Activated CD4-positive, alpha-beta T cell treated with anti-CD3 and anti-CD28 coated beads, Interleukin-2, Interleukin-6, amounts not matched to agents 100 ng/mL and 50 ng/mL, durations not matched to agents 16 hours and 8 hours (primary cell): Measurements from ENCODE around the gene SYNC.
"Not testable (repeated sequence)": the region's sequence is repeated elsewhere in the genome, so short reads cannot be mapped to it uniquely, and the experiment has no call there.

ENCODE experiments used
- DNase-seq: peaks from one replicate; pipeline ENCODE4 v3.0.0-alpha.2; 2020

Gene SYNC

DNA sequence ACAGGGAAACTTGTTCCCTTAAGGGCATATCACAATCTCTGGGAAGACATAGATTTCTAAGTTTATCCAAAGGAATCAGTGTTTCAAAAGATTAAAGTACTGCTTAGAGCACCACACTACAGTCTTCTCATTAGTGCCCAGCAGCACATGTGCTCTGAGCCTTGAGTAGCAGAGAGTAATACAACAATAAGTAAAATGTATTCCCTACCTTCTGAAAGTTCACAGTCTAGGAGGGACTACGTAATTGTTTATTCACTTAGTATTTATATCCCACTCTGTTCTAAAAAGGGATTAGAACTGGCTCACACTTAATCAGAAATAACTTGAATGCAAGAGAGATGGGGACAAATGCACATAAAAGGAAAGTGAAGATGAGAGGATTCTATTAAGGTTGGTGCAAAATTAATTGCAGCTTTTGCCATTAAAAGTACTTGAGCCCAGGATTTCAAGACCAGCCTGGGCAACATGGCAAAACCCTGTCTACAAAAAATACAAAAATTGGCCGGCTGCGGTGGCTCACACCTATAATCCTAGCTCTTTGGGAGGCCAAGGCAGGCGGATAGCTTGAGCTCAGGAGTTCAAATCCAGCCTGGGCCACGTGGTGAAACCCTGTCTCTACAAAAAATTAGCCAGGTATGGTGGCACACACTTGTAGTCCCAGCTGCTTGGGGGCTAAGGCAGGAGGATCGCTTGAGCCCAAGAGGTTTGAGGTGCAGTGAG is 9.0 kb downstream of the SYNC start:
- no peak for DNase-seq

DNA sequence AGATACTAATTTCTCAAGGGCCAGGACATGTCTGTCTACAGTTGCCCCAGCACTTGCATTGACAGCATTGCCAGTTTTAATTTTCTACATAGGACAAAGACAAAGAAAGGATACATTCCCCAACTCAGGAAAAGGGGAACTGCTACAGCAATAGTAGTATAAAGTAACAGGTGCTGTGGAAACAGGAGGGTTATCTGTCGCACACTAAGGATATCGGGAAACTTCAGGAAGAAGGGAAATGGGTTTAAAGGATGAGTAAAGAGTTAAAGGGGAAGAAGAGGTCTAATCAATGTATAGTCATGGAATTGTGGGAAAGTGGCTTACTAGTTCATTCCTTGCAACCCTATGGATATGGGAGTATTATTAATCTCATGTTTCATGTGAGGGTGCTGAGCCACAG is 16.2 kb downstream of the SYNC start:
- no peak for DNase-seq

DNA sequence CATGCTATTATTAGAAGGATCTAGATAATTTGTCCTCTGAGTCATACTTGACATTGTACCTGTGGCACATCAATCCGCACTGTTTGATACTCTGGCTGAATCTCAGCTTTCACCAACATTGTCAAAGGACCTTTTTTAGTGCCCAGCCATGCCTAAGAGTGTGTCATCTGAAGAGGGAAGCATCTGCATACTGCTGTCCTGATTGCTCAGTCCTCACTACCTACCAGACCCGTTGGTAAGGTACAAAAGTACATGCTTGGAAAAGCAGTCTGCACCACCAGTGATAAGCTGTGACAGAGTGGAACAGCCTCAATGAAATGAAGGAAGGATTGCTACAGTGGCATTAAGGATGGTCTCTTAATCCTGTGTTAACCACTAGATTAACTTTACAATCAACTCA is 17.1 kb downstream of the SYNC start:
- DNase-seq: no peak

DNA sequence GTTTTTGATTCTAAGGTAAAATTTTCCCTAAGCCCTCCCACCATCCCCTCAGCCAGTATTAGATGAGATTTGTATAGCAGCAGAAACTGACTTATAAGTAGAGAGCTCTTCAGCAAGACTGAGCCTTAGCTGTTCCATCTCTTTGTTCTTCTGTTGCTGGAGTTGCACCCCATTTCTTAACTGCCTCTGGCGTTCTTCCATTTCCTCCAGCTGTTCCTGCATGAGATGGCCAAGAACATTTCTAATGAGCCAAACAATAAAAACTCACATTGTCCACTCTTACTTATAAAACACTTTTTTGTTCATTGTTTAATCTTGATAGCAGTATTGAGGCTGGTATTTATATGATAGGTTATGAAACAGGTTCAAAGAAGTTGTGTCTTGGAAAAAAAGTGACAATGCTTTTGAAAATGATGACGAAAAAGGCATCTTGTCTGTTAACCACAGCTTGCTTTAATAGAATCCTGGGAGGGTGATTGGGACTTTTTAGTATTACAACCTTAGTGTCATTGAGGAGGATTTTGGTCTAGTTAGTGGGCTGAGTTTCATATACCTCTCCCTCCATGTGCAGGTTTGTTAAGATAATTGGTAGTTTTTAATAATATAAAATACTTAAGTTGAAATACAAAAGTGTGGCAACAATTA is 18.3 kb downstream of the SYNC start:
- no peak for DNase-seq

DNA sequence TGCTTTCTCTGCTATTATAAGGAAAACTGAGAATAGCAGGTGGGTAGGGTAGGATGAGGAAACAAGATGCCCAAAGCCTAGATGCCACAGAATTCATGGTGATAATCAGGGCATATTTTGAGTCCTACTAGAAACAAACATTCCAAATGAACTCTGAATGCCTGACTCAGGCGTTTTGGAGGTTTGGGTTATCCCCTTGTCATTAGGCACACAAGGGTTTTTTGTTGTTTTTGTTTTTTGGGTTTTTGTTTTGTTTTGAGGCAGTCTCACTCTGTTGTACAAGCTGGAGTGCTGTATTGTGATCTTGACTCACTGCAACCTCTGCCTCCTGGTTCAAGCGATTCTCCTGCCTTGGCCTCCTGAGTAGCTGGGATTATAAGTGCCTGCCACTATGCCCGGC is 19.2 kb downstream of the SYNC start:
- no peak for DNase-seq

DNA sequence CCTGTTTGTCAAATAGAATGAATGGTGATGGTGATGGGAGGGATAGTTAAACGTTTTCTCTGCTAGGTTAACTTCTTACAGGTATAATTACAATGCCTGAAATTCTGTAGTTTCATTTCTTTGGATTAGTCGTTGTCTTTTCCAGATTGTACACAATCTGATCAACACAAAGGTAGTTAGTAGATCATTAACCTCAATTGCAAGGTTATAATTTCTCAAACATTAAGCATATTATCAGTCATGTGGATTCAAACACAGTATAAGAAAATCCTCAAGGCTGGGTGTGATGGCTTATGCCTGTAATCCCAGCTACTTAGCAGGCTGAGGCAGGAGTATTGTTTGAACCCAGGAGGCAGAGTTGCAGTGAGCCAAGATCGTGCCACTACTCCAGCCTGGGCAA is 20.6 kb downstream of the SYNC start:
- DNase-seq: no peak

DNA sequence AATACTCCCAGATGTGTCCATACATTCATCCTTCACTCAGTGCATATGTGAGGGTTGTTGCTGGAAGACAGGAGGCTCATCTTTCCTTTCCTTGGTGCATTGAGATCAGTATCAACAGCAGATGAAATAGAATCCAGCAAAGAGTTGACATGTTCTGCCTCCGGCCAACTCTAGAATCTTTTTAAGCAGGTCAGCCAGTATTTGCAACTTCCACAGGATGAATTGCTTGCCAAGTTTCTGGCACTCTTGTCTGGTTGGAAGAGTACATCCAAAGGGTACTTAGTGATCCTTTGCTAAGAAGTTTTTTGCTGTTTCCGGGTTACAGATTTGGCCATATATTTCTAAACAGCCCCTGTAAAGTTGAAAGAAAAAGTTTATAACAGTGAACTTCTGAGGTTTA is 21.1 kb downstream of the SYNC start:
- no peak for DNase-seq

DNA sequence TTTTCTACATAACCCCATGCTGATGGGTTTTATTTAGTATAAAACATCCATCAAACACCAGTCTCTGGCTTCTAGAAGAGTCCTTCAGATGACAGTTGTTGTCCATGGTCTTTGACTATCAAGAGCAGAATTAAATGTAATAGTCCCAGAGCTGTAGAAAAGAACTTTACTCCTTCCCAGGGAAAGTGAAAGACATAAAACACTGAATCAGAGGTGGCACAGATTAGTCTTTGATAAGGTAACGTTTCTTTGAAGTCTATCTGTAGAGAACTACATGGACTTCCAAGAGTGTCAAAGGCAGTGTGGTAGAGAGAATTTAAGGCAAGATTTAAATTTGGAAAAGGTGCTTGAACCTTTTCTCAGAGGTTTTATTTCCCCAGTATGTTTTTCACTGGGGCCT is 21.9 kb downstream of the SYNC start:
- DNase-seq: no peak

DNA sequence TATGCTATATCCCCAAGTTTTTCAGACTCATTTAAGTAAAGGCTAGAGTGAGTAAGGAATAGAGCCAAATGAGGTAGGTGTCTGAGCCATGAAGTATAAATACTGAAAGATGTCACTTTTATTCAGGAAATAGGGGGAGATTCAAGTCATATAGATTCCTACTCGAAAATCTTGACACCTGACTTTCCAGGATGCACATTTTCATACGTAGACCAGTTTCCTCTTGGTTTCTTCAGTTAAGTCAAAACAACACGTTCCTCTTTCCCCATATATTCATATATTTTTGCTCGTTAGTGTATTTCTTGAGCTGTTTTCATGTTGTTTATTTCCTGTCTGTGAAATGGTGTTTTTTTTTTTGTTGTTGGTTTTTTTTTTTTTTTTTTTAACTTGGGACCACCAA is 22.6 kb downstream of the SYNC start:
- not testable (repeated sequence) for DNase-seq

DNA sequence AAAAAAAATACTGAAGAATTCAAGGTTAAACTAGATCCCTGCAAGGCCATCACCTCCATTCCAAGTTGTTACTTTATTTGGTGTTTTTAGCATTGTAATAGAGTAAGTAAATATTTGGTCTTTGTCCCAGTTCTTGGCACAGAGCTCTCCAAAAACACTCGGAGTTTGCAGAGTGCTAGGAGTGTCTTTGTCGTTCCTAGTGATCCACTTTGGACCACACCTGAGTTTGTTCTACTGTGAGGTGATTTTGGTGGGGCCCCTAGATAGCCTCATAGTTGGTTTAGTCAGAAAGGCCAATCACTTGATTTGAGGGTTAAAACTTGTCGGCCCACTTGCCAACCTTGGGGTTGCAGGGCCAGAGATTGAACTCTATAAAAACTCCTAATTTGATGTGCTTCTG is 25.6 kb downstream of the SYNC start:
- DNase-seq: no peak

DNA sequence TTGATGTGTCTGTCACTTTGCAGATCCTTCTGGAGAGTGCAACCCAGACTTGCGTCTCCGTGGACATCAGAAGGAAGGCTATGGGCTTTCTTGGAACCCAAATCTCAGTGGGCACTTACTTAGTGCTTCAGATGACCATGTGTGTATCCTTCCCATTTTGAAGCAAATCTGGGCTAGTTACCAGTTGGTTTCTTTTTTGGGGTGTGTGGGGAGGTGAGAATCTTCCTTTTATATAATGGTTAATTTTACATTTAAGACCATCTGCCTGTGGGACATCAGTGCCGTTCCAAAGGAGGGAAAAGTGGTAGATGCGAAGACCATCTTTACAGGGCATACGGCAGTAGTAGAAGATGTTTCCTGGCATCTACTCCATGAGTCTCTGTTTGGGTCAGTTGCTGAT is 33.9 kb downstream of the SYNC start:
- not testable (repeated sequence) for DNase-seq

DNA sequence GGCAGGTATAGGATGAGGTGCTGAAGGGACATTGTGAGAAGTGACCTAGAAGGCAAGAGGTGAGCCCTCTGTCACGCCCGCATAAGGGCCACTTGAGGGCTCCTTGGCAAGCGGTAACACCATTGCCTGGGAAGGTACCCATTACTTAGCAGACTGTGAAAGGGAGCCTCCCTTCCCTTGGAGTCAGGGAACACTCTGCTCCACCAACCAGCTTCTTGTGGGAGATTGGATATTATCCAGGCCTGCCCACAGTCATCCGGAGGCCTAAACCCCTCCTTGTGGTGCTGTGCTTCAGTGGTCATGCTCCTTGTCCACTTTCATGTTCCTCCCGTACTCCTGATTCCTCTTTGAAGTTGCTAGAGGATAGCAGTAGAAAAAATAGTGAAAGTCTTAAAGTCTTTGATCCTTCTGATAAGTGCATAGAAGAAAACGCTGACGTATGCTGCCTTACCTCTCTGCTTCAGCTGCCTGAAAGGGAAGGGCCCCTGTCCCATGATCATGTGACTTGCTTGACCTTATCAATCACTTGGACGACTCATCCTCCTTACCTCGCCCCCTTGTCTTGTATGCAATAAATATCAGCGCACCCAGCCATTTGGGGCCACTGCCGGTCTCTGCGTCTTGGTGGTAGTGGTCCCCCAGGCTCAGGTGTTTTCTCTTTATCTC is 35.5 kb downstream of the SYNC start:
- no peak for DNase-seq

DNA sequence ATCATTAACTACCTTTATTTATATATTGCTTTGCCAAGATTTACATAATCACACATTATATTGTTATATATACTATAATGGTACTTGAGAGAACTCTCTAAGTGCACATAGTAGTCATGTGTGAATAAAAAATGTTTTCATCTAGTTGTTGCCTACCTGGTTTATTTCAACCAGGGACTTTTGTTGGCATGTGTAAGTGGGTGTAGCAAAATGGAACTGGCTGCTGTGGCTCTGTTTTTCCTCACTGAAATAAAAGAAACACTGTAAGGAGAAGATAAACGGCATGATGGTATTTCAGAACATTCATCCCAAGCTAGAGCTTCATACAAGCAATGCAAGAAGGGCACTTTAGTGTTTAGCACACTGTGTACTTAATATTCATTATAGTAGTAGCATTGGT is 36.7 kb downstream of the SYNC start:
- no peak for DNase-seq

DNA sequence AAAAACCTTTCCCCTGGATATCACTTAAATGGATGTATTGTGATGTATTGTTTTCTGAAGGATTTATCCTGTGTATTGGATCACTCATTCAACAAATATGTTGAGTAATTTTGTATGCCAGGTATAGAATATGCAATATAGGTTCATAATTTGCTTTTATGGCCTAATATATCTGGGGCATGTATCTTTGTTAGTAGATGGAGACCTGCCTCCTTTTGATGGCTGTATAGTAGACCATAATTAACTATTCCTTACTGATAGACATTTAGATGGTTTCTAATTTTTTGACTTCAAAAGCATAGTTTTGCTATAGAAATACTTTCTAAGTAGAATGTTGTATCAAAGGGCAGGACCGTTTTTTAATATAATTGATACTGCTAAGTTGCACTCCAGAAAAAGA is 43.0 kb downstream of the SYNC start:
- DNase-seq: no peak

DNA sequence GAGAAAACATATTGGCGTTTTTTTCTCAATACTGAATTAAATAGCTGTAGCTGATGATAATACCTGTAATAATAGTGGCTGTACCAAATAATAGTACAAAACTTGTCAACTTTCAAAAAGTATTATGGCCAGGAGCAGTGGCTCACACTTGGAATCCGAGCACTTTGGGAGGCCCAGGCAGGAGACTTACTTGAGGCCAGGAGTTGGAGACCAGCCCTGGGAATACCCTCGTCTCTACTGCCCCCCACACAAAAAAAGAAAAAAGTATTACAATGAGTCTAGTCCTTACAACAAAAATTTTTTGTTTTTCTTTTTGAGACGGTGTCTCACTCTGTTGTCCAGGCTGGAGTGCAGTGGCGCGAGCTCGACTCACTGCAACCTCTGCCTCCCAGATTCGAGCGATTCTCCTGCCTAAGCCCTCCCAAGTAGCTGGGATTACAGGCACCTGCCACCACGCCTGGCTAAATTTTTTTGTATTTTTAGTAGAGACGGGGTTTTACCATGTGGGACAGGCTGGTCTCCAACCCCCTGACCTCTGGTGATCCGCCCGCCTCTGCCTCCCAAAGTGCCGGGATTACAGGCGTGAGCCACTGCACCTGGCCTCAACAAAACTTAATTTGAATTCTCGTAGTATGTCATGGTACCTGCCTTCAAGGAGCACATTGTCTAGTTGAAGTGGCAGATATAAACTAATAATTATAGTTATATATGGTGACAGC is 50.2 kb downstream of the SYNC start:
- no peak for DNase-seq

DNA sequence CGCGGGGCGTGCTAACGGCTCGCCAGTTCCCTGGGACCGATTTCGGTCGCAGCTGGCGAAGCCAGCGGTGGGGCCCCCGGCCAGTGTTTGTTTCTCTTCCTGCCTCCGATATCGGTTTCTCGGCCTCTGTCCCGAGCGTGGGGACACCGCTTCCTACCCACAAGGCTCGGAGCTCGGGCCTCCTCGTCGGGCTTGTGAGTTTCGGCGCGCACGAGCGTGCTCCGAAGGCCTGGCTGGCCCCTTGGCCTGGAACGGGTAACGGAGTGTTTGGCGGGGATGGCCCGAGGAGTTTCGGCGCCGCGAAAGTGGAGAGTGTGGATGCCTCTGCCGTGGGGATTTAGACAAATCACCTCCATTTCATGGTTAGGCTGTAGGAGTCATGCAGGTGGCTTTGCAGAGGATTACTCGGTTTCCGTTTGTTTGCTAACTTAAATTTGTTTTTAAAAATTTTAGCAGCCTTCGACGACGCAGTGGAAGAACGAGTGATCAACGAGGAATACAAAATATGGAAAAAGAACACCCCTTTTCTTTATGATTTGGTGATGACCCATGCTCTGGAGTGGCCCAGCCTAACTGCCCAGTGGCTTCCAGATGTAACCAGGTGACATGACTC is 51.0 kb downstream of the SYNC start:
- DNase-seq: no peak

DNA sequence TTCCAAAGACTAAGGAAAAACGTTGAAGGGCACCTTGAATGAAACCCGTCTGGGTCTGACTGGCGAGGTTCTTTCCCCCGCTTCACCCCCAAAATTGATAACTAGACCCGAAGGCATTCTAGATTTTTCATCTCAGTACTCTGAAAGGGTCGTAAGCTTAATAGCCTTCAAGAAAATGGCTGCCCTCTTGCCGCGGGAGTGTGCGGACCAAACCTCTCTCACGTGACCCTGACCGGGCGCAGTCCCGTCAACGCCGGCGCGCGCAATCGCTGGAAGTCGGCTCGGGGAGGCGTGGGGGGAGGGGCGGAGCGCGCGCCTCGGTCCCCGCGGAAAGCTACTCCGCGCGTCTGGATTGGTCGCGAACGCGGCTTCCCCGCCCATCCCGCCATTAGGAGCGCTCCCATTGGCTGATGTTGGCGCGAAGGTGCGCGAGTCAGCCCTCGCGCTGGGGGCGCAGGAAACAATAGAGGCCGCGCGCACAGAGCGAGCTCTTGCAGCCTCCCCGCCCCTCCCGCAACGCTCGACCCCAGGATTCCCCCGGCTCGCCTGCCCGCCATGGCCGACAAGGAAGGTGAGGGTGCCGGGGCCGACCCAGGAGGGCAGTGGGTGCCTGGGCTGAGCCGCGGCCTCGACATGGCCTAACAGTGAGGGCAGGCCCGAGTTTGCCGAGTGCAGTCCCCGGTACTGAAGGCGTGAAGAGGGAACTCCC is 51.7 kb downstream of the SYNC start, which contains the start of gene RBBP4:
RBBP4 (plus strand) TSS at position 457 of the 709 bp plus-strand sequence; CDS start at position 556, 99 bp downstream.
- peak; percentile 99 for DNase-seq

DNA sequence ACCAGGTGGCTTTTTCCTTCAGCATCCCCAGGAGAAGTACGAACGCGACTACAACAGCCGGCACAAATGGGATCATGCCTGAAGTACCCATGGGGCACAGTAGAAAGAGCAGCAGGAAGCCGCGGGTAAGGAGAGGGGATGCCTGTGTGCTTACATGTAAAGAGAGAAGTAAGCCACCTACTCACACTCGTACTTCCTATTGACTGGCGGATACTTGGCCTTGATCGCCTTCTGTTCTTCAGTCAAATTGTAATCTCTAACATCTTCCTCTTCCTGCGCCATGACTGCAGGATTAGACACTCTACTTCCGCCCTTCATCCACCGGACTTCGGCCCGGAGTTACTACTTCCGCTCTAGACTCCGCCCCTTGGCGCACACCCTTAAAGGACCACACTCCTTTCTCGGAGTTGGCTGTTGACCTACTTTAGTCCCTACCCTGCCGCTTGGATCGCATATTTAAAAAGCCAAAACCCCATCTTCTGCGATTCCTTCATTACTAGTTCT is 52.3 kb downstream of the SYNC start, which contains the start of gene ZBTB8OS:
ZBTB8OS (minus strand) TSS at position 303 of the 504 bp plus-strand sequence; CDS start at position 282, 21 bp downstream.
- DNase-seq: peak; percentile 94

DNA sequence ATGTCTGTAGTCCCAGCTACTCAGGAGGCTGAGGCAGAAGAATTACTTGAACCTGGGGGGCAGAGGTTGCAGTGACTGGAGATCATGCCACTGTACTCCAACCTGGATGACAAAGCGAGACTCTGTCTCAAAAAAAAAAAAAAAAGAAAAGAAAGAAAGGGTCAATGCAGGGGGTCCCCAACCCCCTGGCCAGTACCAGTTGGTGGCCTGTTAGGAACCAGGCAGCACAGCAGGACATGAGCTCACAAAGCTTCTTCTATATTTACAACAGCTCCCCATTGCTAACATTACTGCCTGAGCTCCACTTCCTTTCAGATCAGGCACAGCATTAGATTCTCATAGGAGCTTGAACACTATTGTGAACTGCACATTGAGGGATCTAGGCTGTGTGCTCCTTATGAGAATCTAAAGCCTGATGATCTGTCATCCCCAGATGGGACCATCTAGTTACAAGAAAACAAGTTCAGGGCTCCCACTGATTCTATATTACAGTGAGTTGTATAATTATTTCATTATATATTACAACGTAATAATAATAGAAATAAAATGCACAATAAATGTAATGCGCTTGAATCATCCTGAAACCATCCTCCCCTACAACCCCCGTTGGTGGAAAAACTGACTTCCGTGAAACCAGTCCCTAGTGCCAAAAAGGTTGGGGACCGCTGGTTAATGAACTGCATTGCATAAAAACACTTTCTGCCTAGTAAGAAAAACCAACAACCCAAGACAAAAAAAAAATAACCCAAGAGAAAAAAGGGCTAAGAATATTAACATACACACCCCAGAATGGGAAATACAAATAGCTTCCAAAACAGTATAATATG is 55.0 kb downstream of the SYNC start:
- peak; percentile 63 for DNase-seq

DNA sequence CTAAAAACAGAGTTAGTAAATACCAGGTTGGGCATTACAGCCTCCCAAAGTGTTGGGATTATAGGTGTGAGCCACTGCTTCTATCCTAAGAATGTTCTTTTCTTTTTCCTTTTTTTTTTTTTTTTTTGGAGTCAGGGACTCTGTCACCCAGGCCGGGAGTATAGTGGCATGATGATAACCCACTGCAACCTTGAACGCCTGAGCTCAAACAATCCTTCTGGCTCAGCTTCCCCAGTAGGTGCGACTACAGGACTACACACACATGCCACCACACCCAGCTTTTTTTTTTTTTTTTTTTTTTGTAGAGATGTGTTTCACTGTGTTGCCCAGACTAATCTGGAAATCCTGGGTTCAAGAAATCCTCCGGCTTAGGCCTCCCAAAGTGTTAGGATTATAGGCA is 58.1 kb downstream of the SYNC start:
- DNase-seq: no peak

DNA sequence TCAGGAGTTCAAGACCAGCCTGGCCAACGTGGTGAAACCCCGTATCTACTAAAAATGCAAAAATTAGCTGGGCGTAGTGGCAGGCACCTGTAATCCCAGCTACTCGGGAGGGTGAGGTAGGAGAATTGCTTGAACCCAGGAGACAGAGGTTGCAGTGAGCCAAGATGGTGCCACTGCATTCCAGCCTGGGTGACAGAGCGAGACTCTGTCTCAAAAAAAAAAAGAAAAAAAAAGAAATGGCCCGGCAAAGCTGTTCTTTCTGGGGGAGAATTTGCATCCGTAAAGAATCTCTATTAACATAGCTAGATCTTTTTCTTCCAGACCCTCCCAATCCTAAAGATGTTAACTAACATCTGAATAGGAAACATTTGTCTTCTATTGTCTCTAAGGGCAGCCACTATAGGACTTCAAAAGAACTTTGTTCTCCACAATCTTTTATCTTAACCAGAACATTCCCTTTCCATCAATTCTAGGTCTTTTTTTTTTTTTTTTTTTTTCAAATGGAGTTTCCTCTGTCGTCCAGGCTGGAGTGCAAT is 60.2 kb downstream of the SYNC start:
- not testable (repeated sequence) for DNase-seq
